AG10803 (cell line): ENCODE results near the gene ECT2.
A peak's percentile ranks its signal among the peaks of the same experiment; 100 is the strongest.

Experiments
- DNase-seq: peaks from one replicate; pipeline ENCODE4 v3.0.0; 2010; ENCODE audit warnings: low read depth
- H3K4me3 ChIP-seq: 2 replicates; pipeline ENCODE4 v1.5.1; 2011; ENCODE audit warnings: mild to moderate bottlenecking, low read length, control low read depth
- CTCF ChIP-seq: conservative IDR thresholded peaks from 2 replicates; pipeline ENCODE4 v1.5.1; 2011; ENCODE audit warnings: mild to moderate bottlenecking, low read length, control low read depth, inconsistent platforms

ECT2 gene

GRCh38 chr3:172808969-172809546 lies 58.5 kb downstream of the ECT2 start:
- DNase-seq, result peak; percentile 59
- H3K4me3 ChIP-seq, result no peak overlapping the region
- TF ChIP-seq CTCF, result peak; percentile 56

GRCh38 chr3:172811099-172811498 lies 60.6 kb downstream of the ECT2 start:
- no peak for DNase-seq
- TF ChIP-seq CTCF, result no peak
- H3K4me3 ChIP-seq, result no peak overlapping the region

- no peak for TF ChIP-seq CTCF
- no peak for DNase-seq
- no peak overlapping the region for H3K4me3 ChIP-seq
Measured at GRCh38 chr3:172813462-172813861, 62.9 kb downstream of the ECT2 start.

- no peak for TF ChIP-seq CTCF
- H3K4me3 ChIP-seq, result no peak overlapping the region
- no peak for DNase-seq
Measured at GRCh38 chr3:172814738-172815137, 64.2 kb downstream of the ECT2 start.

- no peak for DNase-seq
- H3K4me3 ChIP-seq, result no peak overlapping the region
- TF ChIP-seq CTCF, result no peak
Measured at GRCh38 chr3:172815857-172816256, 65.3 kb downstream of the ECT2 start.

- no peak overlapping the region for H3K4me3 ChIP-seq
- DNase-seq, result no peak
- TF ChIP-seq CTCF, result no peak
Measured at GRCh38 chr3:172816281-172816680, 65.8 kb downstream of the ECT2 start.

- H3K4me3 ChIP-seq, result no peak overlapping the region
- TF ChIP-seq CTCF, result no peak
- DNase-seq, result no peak
Measured at GRCh38 chr3:172816968-172817367, 66.4 kb downstream of the ECT2 start.
